22Rv1 (cell line): Measurements from ENCODE around the gene HTT.

Experiments used
- H3K27ac ChIP-seq: fragments of 450-650 bp; 2 replicates; pipeline ENCODE4 v1.5.1; 2017
- CTCF ChIP-seq: fragments of 450-650 bp; IDR thresholded peaks from 2 replicates; pipeline ENCODE4 v1.5.1; 2017; ENCODE audit warnings: mild to moderate bottlenecking
- ZFX ChIP-seq: fragments of 450-650 bp; IDR thresholded peaks from 2 replicates; pipeline ENCODE4 v1.6.1; 2017; ENCODE audit warnings: antibody characterized with exemption, borderline replicate concordance

Gene HTT

GRCh38 chr4:3238721-3239120, 164.2 kb downstream of the HTT start:
- no peak overlapping the region for H3K27ac ChIP-seq
- TF ChIP-seq ZFX: no peak
- TF ChIP-seq CTCF: no peak

GRCh38 chr4:3239303-3239702, 164.8 kb downstream of the HTT start:
- TF ChIP-seq ZFX (no peak), CTCF (no peak)
- H3K27ac ChIP-seq: no peak overlapping the region

GRCh38 chr4:3239998-3240920, 165.8 kb downstream of the HTT start:
- no peak for TF ChIP-seq CTCF
- no peak for TF ChIP-seq ZFX
- no peak overlapping the region for H3K27ac ChIP-seq

- no peak overlapping the region for H3K27ac ChIP-seq
- TF ChIP-seq ZFX (no peak), CTCF (no peak)
Measured at GRCh38 chr4:3240936-3241522, 166.5 kb downstream of the HTT start.

- no peak for TF ChIP-seq CTCF
- TF ChIP-seq ZFX: no peak
- H3K27ac ChIP-seq: no peak overlapping the region
Measured at GRCh38 chr4:3241898-3242524, 167.5 kb downstream of the HTT start.

- no peak overlapping the region for H3K27ac ChIP-seq
- TF ChIP-seq CTCF (no peak), ZFX (no peak)
Measured at GRCh38 chr4:3243136-3243780, 168.8 kb downstream of the HTT start.
